HepG2 (cell line): Measurements from ENCODE around the gene GNG7. TPM values are rescaled to one million over a fixed set of nuclear protein-coding genes. Genes with fewer than 3 reads are reported as not detected.

Source experiments
- AGO1 ChIP-seq: fragments of 200-400 bp; formaldehyde crosslinking; IDR thresholded peaks from 2 replicates; pipeline ENCODE4 v1.6.1; 2017; ENCODE audit warnings: mild to moderate bottlenecking, low read depth, low read length, moderate library complexity; ENCODE audit not compliant: poor library complexity, severe bottlenecking
- CBFB ChIP-seq: sonication (generic); formaldehyde crosslinking; IDR thresholded peaks from 2 replicates; pipeline ENCODE4 v1.4.0; 2020; ENCODE audit warnings: missing genetic modification reagents
- CBX1 ChIP-seq: IDR thresholded peaks from one replicate; pipeline ENCODE4 v1.6.1; 2016; ENCODE audit warnings: antibody characterized with exemption, low read depth
- HOXA7 ChIP-seq: sonication (generic); formaldehyde crosslinking; IDR thresholded peaks from 2 replicates; pipeline ENCODE4 v1.8.1; 2022; ENCODE audit warnings: mild to moderate bottlenecking, missing genetic modification reagents, moderate library complexity
- IKZF1 ChIP-seq: fragments of 450-650 bp; IDR thresholded peaks from 2 replicates; pipeline ENCODE4 v1.7.1; 2016
- PAF1 ChIP-seq: IDR thresholded peaks from 2 replicates; pipeline ENCODE4 v1.6.1; 2016; ENCODE audit warnings: missing genetic modification reagents, missing compliant biosample characterization
- SPEN ChIP-seq: sonication (generic); formaldehyde crosslinking; IDR thresholded peaks from 2 replicates; pipeline ENCODE4 v1.5.1; 2020; ENCODE audit warnings: low read depth, mild to moderate bottlenecking, missing genetic modification reagents
- ZNF296 ChIP-seq: sonication (generic); formaldehyde crosslinking; conservative IDR thresholded peaks from 2 replicates; pipeline ENCODE4 v1.5.0; 2020; ENCODE audit warnings: mild to moderate bottlenecking, missing genetic modification reagents
- ZNF589 ChIP-seq: sonication (generic); formaldehyde crosslinking; conservative IDR thresholded peaks from 2 replicates; pipeline ENCODE4 v1.8.0; 2022; ENCODE audit warnings: mild to moderate bottlenecking, moderate library complexity, missing genetic modification reagents
- ZNF747 ChIP-seq: sonication (generic); formaldehyde crosslinking; IDR thresholded peaks from 2 replicates; pipeline ENCODE4 v1.8.1; 2023; ENCODE audit warnings: missing genetic modification reagents, mild to moderate bottlenecking, borderline replicate concordance
- ZNF775 ChIP-seq: sonication (generic); formaldehyde crosslinking; IDR thresholded peaks from 2 replicates; pipeline ENCODE4 v1.4.0; 2020; ENCODE audit warnings: missing genetic modification reagents, mild to moderate bottlenecking, moderate library complexity, borderline replicate concordance
- ZNF883 ChIP-seq: sonication (generic); formaldehyde crosslinking; IDR thresholded peaks from 2 replicates; pipeline ENCODE4 v1.5.1; 2020; ENCODE audit warnings: mild to moderate bottlenecking, missing genetic modification reagents; ENCODE audit errors: not compliant biosample characterization
- ZSCAN22 ChIP-seq: sonication (generic); formaldehyde crosslinking; IDR thresholded peaks from 2 replicates; pipeline ENCODE4 v1.4.0; 2020; ENCODE audit warnings: mild to moderate bottlenecking, missing genetic modification reagents
- polyA plus RNA-seq, 8 experiments: library from polyadenylated mRNA; depleted of rRNA in 3 of 8; stranded (reverse) in 7 of 8; unstranded in 1 of 8; fragments of >200 nt; fragmentation: Illumina TruSeq in 4 of 8; extraction: Trizol in 4 of 8; gene quantifications; 2 replicates each; pipeline versions ENCODE4 v1.2.1 to v1.2.3, GENCODE V29; 2011 to 2016; ENCODE audit warnings: low read depth in 4 of 8, missing spikeins in 1 of 8, mixed read lengths in 1 of 8; ENCODE audit not compliant: insufficient read depth in 1 of 8
- total RNA-seq, 5 experiments: library from RNA; depleted of rRNA; stranded (reverse); fragments of >200 nt; fragmentation: Illumina TruSeq; extraction: Trizol; gene quantifications; 2 replicates each; pipeline ENCODE4 v1.2.3, GENCODE V29; 2016; ENCODE audit warnings: low read depth in 1 of 5
- TF ChIP-seq, protein P1 (sequence below): fragments of 450-650 bp; IDR thresholded peaks from 2 replicates; pipeline ENCODE4 v1.6.1; 2017; ENCODE audit warnings: mild to moderate bottlenecking
- TF ChIP-seq, protein P2 (sequence below): sonication (generic); formaldehyde crosslinking; IDR thresholded peaks from 2 replicates; pipeline ENCODE4 v1.5.0; 2020; ENCODE audit warnings: mild to moderate bottlenecking, missing genetic modification reagents, borderline replicate concordance
- TF ChIP-seq, protein P3 (sequence below): IDR thresholded peaks from 2 replicates; pipeline ENCODE4 v1.6.1; 2016; ENCODE audit warnings: low read depth, control low read depth
- TF ChIP-seq, protein P4 (sequence below): sonication (generic); formaldehyde crosslinking; IDR thresholded peaks from 2 replicates; pipeline ENCODE4 v1.4.0; 2020; ENCODE audit warnings: missing genetic modification reagents
- TF ChIP-seq, protein P5 (sequence below): sonication (generic); formaldehyde crosslinking; IDR thresholded peaks from 2 replicates; pipeline ENCODE4 v1.8.0; 2022; ENCODE audit warnings: missing genetic modification reagents, mild to moderate bottlenecking, borderline replicate concordance

The GNG7 gene
- total and polyA plus RNA-seq, 2 of the 13 experiments (the other 11 are each of a cell fraction or from before 2014, with no cell fraction given), result 1.4 to 3.3 TPM

DNA sequence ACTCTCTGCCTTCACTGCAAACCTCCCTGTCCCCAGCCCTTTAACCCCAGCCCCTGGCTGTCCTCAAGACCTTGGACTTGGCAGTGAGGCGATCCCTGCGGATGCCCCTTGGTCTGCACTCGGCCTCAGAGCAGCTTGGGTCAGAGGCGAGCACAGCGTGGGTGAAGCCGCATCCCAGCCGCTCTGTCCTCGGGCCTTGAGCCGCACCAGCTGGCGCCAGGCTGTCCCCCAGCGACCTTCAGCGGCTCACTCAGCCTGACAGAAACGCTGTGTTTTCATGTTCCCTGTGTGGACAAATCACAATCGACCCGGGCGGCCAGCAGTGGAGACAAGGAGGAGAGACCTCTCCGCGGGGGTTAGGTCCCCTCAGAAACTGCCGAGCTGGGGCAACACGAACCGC is 52.0 kb downstream of the GNG7 start (continued):
- TF ChIP-seq, protein P1, sequence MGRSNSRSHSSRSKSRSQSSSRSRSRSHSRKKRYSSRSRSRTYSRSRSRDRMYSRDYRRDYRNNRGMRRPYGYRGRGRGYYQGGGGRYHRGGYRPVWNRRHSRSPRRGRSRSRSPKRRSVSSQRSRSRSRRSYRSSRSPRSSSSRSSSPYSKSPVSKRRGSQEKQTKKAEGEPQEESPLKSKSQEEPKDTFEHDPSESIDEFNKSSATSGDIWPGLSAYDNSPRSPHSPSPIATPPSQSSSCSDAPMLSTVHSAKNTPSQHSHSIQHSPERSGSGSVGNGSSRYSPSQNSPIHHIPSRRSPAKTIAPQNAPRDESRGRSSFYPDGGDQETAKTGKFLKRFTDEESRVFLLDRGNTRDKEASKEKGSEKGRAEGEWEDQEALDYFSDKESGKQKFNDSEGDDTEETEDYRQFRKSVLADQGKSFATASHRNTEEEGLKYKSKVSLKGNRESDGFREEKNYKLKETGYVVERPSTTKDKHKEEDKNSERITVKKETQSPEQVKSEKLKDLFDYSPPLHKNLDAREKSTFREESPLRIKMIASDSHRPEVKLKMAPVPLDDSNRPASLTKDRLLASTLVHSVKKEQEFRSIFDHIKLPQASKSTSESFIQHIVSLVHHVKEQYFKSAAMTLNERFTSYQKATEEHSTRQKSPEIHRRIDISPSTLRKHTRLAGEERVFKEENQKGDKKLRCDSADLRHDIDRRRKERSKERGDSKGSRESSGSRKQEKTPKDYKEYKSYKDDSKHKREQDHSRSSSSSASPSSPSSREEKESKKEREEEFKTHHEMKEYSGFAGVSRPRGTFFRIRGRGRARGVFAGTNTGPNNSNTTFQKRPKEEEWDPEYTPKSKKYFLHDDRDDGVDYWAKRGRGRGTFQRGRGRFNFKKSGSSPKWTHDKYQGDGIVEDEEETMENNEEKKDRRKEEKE, result no peak
- TF ChIP-seq ZNF296 (CRISPR knock-in tag) (no peak), SPEN (CRISPR knock-in tag) (0 out of 2 replicates have a peak, but pooled peaks have one; percentile 39), CBFB (no peak), ZNF775 (no peak), PAF1 (no peak), ZNF883 (CRISPR knock-in tag) (peak; percentile 29), ZNF747 (CRISPR knock-in tag) (no peak), HOXA7 (CRISPR knock-in tag) (no peak), ZSCAN22 (CRISPR knock-in tag) (no peak), AGO1 (no peak), ZNF589 (CRISPR knock-in tag) (no peak), CBX1 (no peak), IKZF1 (no peak)
- TF ChIP-seq, protein P2, sequence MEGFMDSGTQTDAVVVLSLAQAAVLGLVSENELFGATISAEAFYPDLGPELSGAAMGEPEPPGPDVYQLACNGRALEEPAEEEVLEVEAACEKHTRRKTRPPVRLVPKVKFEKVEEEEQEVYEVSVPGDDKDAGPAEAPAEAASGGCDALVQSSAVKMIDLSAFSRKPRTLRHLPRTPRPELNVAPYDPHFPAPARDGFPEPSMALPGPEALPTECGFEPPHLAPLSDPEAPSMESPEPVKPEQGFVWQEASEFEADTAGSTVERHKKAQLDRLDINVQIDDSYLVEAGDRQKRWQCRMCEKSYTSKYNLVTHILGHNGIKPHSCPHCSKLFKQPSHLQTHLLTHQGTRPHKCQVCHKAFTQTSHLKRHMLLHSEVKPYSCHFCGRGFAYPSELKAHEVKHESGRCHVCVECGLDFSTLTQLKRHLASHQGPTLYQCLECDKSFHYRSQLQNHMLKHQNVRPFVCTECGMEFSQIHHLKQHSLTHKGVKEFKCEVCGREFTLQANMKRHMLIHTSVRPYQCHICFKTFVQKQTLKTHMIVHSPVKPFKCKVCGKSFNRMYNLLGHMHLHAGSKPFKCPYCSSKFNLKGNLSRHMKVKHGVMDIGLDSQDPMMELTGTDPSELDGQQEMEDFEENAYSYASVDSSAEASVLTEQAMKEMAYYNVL (CRISPR knock-in tag), result no peak
- TF ChIP-seq, protein P3, sequence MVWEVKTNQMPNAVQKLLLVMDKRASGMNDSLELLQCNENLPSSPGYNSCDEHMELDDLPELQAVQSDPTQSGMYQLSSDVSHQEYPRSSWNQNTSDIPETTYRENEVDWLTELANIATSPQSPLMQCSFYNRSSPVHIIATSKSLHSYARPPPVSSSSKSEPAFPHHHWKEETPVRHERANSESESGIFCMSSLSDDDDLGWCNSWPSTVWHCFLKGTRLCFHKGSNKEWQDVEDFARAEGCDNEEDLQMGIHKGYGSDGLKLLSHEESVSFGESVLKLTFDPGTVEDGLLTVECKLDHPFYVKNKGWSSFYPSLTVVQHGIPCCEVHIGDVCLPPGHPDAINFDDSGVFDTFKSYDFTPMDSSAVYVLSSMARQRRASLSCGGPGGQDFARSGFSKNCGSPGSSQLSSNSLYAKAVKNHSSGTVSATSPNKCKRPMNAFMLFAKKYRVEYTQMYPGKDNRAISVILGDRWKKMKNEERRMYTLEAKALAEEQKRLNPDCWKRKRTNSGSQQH (CRISPR knock-in tag), result 0 out of 2 replicates have a peak, but pooled peaks have one; percentile 27
- TF ChIP-seq, protein P4, sequence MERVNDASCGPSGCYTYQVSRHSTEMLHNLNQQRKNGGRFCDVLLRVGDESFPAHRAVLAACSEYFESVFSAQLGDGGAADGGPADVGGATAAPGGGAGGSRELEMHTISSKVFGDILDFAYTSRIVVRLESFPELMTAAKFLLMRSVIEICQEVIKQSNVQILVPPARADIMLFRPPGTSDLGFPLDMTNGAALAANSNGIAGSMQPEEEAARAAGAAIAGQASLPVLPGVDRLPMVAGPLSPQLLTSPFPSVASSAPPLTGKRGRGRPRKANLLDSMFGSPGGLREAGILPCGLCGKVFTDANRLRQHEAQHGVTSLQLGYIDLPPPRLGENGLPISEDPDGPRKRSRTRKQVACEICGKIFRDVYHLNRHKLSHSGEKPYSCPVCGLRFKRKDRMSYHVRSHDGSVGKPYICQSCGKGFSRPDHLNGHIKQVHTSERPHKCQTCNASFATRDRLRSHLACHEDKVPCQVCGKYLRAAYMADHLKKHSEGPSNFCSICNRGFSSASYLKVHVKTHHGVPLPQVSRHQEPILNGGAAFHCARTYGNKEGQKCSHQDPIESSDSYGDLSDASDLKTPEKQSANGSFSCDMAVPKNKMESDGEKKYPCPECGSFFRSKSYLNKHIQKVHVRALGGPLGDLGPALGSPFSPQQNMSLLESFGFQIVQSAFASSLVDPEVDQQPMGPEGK (CRISPR knock-in tag), result 0 out of 2 replicates have a peak, but pooled peaks have one; percentile 15
- TF ChIP-seq, protein P5, sequence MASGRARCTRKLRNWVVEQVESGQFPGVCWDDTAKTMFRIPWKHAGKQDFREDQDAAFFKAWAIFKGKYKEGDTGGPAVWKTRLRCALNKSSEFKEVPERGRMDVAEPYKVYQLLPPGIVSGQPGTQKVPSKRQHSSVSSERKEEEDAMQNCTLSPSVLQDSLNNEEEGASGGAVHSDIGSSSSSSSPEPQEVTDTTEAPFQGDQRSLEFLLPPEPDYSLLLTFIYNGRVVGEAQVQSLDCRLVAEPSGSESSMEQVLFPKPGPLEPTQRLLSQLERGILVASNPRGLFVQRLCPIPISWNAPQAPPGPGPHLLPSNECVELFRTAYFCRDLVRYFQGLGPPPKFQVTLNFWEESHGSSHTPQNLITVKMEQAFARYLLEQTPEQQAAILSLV, result no peak
